ENCODE results near the gene SUPT6H. TPM values are rescaled to one million over a fixed set of nuclear protein-coding genes. Genes with fewer than 3 reads are reported as not detected.
A peak's percentile ranks its signal among the peaks of the same experiment; 100 is the strongest.
"Not testable (repeated sequence)": the region's sequence is repeated elsewhere in the genome, so short reads cannot be mapped to it uniquely, and the experiment has no call there.

The SUPT6H gene
- total RNA-seq, 2 experiments from 2014 or later: 69.4 to 72.8 TPM

GRCh38 chr17:28655160-28655559 is 6.8 kb upstream of the SUPT6H start:
- Mint-ChIP-seq H3K36me3 (ENCODE audit: low read depth) (peaks cover 43% of the 10 kb centered on the region), H3K9me3 (ENCODE audit: insufficient read depth) (no peaks in the 10 kb centered on the region), H3K27me3 (ENCODE audit: low read depth) (no peaks in the 10 kb centered on the region), H3K4me1 (ENCODE audit: low read depth) (peaks cover 7% of the 10 kb centered on the region), H3K4me3 (no peak overlapping the region), H3K27ac (no peak overlapping the region)
- ChIA-PET POLR2A (interaction anchor here (0.7 kb wide), 1 partner anchor 17 kb away, joined by 3 read pairs; no protein-coding TSS in a partner anchor), CTCF (interaction anchor here (0.6 kb wide), 1 partner anchor 8 kb away, joined by 3 read pairs; no protein-coding TSS in a partner anchor)
- ATAC-seq: no peak
- DNase-seq: no peak

- H3K27ac Mint-ChIP-seq: no peak overlapping the region
- H3K27me3 Mint-ChIP-seq (ENCODE audit: low read depth): no peaks in the 10 kb centered on the region
- DNase-seq: no peak
- peaks cover 16% of the 10 kb centered on the region for H3K4me1 Mint-ChIP-seq (ENCODE audit: low read depth)
- ChIA-PET CTCF (interaction anchor here (0.8 to 2.0 kb wide), 2 partner anchors 9 to 11 kb away, joined by 4 to 9 read pairs; no protein-coding TSS in a partner anchor), POLR2A (no interaction called here)
- no peak for ATAC-seq
- H3K36me3 Mint-ChIP-seq (ENCODE audit: low read depth): peaks cover 45% of the 10 kb centered on the region
- no peak overlapping the region for H3K4me3 Mint-ChIP-seq
- no peaks in the 10 kb centered on the region for H3K9me3 Mint-ChIP-seq (ENCODE audit: insufficient read depth)
Observed at GRCh38 chr17:28657756-28658155, 4.2 kb upstream of the SUPT6H start.

- H3K27ac Mint-ChIP-seq; H3K4me3 Mint-ChIP-seq; POLR2A ChIA-PET; H3K9me3 Mint-ChIP-seq (ENCODE audit: insufficient read depth); ATAC-seq; H3K27me3 Mint-ChIP-seq (ENCODE audit: low read depth); DNase-seq: not testable (repeated sequence)
- peaks cover 21% of the 10 kb centered on the region for H3K4me1 Mint-ChIP-seq (ENCODE audit: low read depth)
- CTCF ChIA-PET: interaction anchor here (2.0 kb wide), 1 partner anchor 11 kb away, joined by 9 read pairs; no protein-coding TSS in a partner anchor
- peaks cover 43% of the 10 kb centered on the region for H3K36me3 Mint-ChIP-seq (ENCODE audit: low read depth)
Observed at GRCh38 chr17:28658342-28658741, 3.7 kb upstream of the SUPT6H start.

GRCh38 chr17:28658766-28659496 is 3.1 kb upstream of the SUPT6H start:
- H3K4me3 Mint-ChIP-seq; H3K27ac Mint-ChIP-seq; H3K27me3 Mint-ChIP-seq (ENCODE audit: low read depth); H3K9me3 Mint-ChIP-seq (ENCODE audit: insufficient read depth); ATAC-seq; DNase-seq; CTCF ChIA-PET; POLR2A ChIA-PET: not testable (repeated sequence)
- Mint-ChIP-seq H3K4me1 (ENCODE audit: low read depth) (peaks cover 26% of the 10 kb centered on the region), H3K36me3 (ENCODE audit: low read depth) (peaks cover 46% of the 10 kb centered on the region)

- Mint-ChIP-seq H3K4me1 (ENCODE audit: low read depth) (peaks cover 29% of the 10 kb centered on the region), H3K36me3 (ENCODE audit: low read depth) (peaks cover 46% of the 10 kb centered on the region)
- H3K4me3 Mint-ChIP-seq; H3K9me3 Mint-ChIP-seq (ENCODE audit: insufficient read depth); POLR2A ChIA-PET; H3K27me3 Mint-ChIP-seq (ENCODE audit: low read depth); ATAC-seq; DNase-seq; H3K27ac Mint-ChIP-seq: not testable (repeated sequence)
- CTCF ChIA-PET: interaction anchor here (5.3 kb wide), 1 partner anchor 15 kb away, joined by 104 read pairs; the partner anchor contains the start of gene BLTP2
Observed at GRCh38 chr17:28659497-28659881, 2.5 kb upstream of the SUPT6H start.

- Mint-ChIP-seq H3K36me3 (ENCODE audit: low read depth) (peaks cover 46% of the 10 kb centered on the region), H3K4me3 (peak overlapping the region; percentile 99), H3K27me3 (ENCODE audit: low read depth) (no peaks in the 10 kb centered on the region), H3K27ac (peak overlapping the region; percentile 100), H3K4me1 (ENCODE audit: low read depth) (peaks cover 37% of the 10 kb centered on the region), H3K9me3 (ENCODE audit: insufficient read depth) (no peaks in the 10 kb centered on the region)
- CTCF ChIA-PET: interaction anchor here (1.1 to 5.3 kb wide), 7 partner anchors 11 to 149 kb away, joined by 3 to 104 read pairs (median 8); partner anchors contain the start of genes BLTP2 and TLCD1
- no peak for ATAC-seq
- DNase-seq: no peak
- POLR2A ChIA-PET: interaction anchor here (0.9 to 2.9 kb wide), 10 partner anchors 17 to 327 kb away, joined by 3 to 67 read pairs (median 4); partner anchors contain the start of genes BLTP2, IFT20, PROCA1 and RPL23A
Observed at GRCh38 chr17:28662527-28662829, 473 bp downstream of the SUPT6H start.

- POLR2A ChIA-PET: no interaction called here
Observed at GRCh38 chr17:28663723-28664122, 1.7 kb downstream of the SUPT6H start.

GRCh38 chr17:28665994-28666393 is 4.0 kb downstream of the SUPT6H start:
- ChIA-PET CTCF (no interaction called here), POLR2A (interaction anchor here (0.7 kb wide), 1 partner anchor 21 kb away, joined by 3 read pairs; the partner anchor contains the start of gene BLTP2)
- no peak overlapping the region for H3K27ac Mint-ChIP-seq
- no peak overlapping the region for H3K4me3 Mint-ChIP-seq
- ATAC-seq (no peak), DNase-seq (no peak)
- peaks cover 36% of the 10 kb centered on the region for H3K4me1 Mint-ChIP-seq (ENCODE audit: low read depth)
- H3K36me3 Mint-ChIP-seq (ENCODE audit: low read depth): peaks cover 36% of the 10 kb centered on the region
- H3K27me3 Mint-ChIP-seq (ENCODE audit: low read depth): no peaks in the 10 kb centered on the region
- no peaks in the 10 kb centered on the region for H3K9me3 Mint-ChIP-seq (ENCODE audit: insufficient read depth)

More at GRCh38 chr17:28663723-28664122, 1.7 kb downstream of the SUPT6H start:
- DNase-seq (no peak), ATAC-seq (no peak)
- Mint-ChIP-seq H3K4me1 (ENCODE audit: low read depth) (peaks cover 46% of the 10 kb centered on the region), H3K36me3 (ENCODE audit: low read depth) (peaks cover 44% of the 10 kb centered on the region), H3K9me3 (ENCODE audit: insufficient read depth) (no peaks in the 10 kb centered on the region), H3K27me3 (ENCODE audit: low read depth) (no peaks in the 10 kb centered on the region), H3K27ac (peak overlapping the region; percentile 100), H3K4me3 (peak overlapping the region; percentile 99)
- CTCF ChIA-PET: interaction anchor here (5.3 kb wide), 1 partner anchor 19 kb away, joined by 104 read pairs; the partner anchor contains the start of gene BLTP2

GRCh38 chr17:28667870-28668269 is 5.9 kb downstream of the SUPT6H start:
- no peak for DNase-seq
- CTCF ChIA-PET: interaction anchor here (0.8 to 1.6 kb wide), 4 partner anchors 15 to 24 kb away, joined by 3 to 11 read pairs (median 4); no protein-coding TSS in a partner anchor
- H3K9me3 Mint-ChIP-seq (ENCODE audit: insufficient read depth): no peaks in the 10 kb centered on the region
- peaks cover 38% of the 10 kb centered on the region for H3K36me3 Mint-ChIP-seq (ENCODE audit: low read depth)
- H3K4me3 Mint-ChIP-seq: no peak overlapping the region
- H3K4me1 Mint-ChIP-seq (ENCODE audit: low read depth): peaks cover 34% of the 10 kb centered on the region
- no peak for ATAC-seq
- POLR2A ChIA-PET: interaction anchor here (0.9 to 1.3 kb wide), 2 partner anchors 21 to 23 kb away, joined by 3 to 4 read pairs; partner anchors contain the start of gene BLTP2
- H3K27ac Mint-ChIP-seq: no peak overlapping the region
- H3K27me3 Mint-ChIP-seq (ENCODE audit: low read depth): no peaks in the 10 kb centered on the region

- ATAC-seq (no peak), DNase-seq (no peak)
- Mint-ChIP-seq H3K4me3 (no peak overlapping the region), H3K36me3 (ENCODE audit: low read depth) (peaks cover 44% of the 10 kb centered on the region), H3K27me3 (ENCODE audit: low read depth) (no peaks in the 10 kb centered on the region), H3K27ac (no peak overlapping the region), H3K9me3 (ENCODE audit: insufficient read depth) (no peaks in the 10 kb centered on the region), H3K4me1 (ENCODE audit: low read depth) (peaks cover 17% of the 10 kb centered on the region)
- ChIA-PET CTCF (interaction anchor here (1.5 kb wide), 1 partner anchor 57 kb away, joined by 3 read pairs; no protein-coding TSS in a partner anchor), POLR2A (no interaction called here)
Observed at GRCh38 chr17:28669918-28670317, 7.9 kb downstream of the SUPT6H start.

GRCh38 chr17:28675490-28675889 is 13.5 kb downstream of the SUPT6H start:
- no peak for DNase-seq
- CTCF ChIA-PET: interaction anchor here (0.8 to 2.7 kb wide), 9 partner anchors 14 to 82 kb away, joined by 3 to 32 read pairs (median 3); partner anchors contain the start of genes BLTP2, SDF2 and SUPT6H
- Mint-ChIP-seq H3K27ac (no peak overlapping the region), H3K4me1 (ENCODE audit: low read depth) (no peaks in the 10 kb centered on the region), H3K27me3 (ENCODE audit: low read depth) (no peaks in the 10 kb centered on the region), H3K9me3 (ENCODE audit: insufficient read depth) (no peaks in the 10 kb centered on the region), H3K36me3 (ENCODE audit: low read depth) (peaks cover 67% of the 10 kb centered on the region), H3K4me3 (no peak overlapping the region)
- no peak for ATAC-seq
- POLR2A ChIA-PET: interaction anchor here (1.4 kb wide), 2 partner anchors 28 to 31 kb away, joined by 3 read pairs; no protein-coding TSS in a partner anchor

GRCh38 chr17:28675980-28676379 is 14.0 kb downstream of the SUPT6H start:
- Mint-ChIP-seq H3K4me3 (no peak overlapping the region), H3K36me3 (ENCODE audit: low read depth) (peaks cover 66% of the 10 kb centered on the region), H3K27ac (no peak overlapping the region), H3K27me3 (ENCODE audit: low read depth) (no peaks in the 10 kb centered on the region), H3K9me3 (ENCODE audit: insufficient read depth) (no peaks in the 10 kb centered on the region), H3K4me1 (ENCODE audit: low read depth) (no peaks in the 10 kb centered on the region)
- ChIA-PET CTCF (interaction anchor here (0.8 to 2.7 kb wide), 9 partner anchors 14 to 32 kb away, joined by 3 to 32 read pairs (median 3); partner anchors contain the start of genes BLTP2, SDF2 and SUPT6H), POLR2A (interaction anchor here (1.1 to 1.4 kb wide), 3 partner anchors 15 to 32 kb away, joined by 3 read pairs; no protein-coding TSS in a partner anchor)
- ATAC-seq (no peak), DNase-seq (peak; percentile 24)

All from activated CD8-positive, alpha-beta T cell treated with anti-CD3 and anti-CD28 coated beads, Interleukin-2, amount 10 ng/mL, durations not matched to agents 7 days and 5 days (primary cell).